Left renal pelvis (tissue), 4 donors: ENCODE results near the gene ACTA2. TPM values are rescaled to one million over a fixed set of nuclear protein-coding genes. Genes with fewer than 3 reads are reported as not detected.

Experiments used
- DNase-seq, 4 donors: peaks; one replicate each; pipeline ENCODE4 v3.0.0-alpha.2; 2013; ENCODE audit warnings: low read depth in 4 of 4, low spot score in 3 of 4
- polyA plus RNA-seq, 4 donors: library from polyadenylated mRNA; unstranded; fragments of 120-200 nt; gene quantifications; one replicate each; pipeline ENCODE4 v1.2.1, GENCODE V29; 2013; ENCODE audit not compliant: insufficient read length in 4 of 4

ACTA2 gene
- polyA plus RNA-seq, 4 donors: 157 to 230 (median 215) TPM

DNA sequence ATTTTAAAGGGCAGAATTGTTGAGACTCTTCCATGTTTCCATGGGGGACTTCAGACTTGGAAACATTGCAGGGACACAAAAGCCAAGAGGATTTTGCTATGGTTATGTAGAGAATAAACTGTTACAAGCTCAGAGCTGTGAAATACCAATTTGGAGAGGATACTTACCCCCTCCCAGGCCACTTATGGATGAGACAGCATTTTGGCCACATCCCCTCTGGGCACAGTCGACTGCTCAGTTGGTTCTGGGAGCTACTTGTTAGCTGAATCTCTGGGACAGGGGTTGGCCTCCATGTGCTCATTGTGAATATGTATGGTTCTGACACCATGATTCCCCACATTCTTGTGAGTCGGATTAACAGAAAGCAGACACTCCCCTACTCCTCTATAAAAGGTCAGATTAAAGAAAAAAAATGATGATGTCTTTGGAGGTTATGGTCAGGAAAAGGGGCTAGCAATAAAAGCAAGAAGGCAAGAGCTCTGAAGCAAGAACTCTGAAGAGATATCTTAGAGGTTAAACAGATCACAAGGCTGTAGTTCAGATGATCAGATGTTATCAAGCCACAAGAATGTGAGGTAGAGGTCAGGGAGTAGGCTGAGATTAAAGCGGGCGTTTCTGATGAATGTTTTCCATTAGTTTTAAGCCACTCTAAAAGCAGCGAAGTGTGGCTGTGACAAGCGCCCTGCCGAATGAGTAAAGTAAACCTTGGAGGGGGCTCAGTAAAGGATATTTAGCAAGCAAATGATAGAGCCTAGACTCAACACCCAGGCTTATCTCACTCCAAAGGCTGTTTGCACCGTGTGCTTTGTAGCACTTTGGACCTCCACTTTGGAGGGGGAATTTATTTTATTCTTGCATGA, 55.3 kb downstream of the ACTA2 start:
- no peak for DNase-seq

DNA sequence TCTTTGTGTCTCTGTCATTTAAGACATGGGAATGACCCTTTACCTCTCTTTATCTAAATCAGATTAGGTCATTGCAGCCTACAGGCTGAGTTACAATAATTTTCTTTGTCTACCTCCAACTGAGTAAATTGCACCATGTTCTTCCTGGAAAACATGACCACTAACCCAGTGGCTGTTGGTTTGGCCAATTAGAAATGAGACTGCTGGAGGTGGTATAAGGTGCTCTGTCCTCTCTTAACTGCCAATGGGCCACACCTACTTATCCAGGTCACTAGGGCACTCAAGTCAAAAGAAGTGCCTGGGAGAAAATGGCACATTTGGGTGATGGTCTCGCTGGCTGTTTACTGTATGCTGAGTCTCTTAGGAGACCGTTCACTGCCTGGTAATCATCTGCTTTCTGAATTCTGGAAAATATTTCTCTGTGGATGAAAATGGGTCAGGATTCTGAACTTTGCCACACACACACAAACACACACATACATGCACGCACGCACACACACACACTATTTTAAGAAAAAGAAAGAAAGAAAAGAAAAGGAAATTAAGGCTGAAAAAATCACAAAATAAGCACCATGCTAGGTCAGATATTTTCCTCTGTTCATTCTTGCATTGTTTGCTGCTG, 56.1 kb downstream of the ACTA2 start:
- DNase-seq: no peak

DNA sequence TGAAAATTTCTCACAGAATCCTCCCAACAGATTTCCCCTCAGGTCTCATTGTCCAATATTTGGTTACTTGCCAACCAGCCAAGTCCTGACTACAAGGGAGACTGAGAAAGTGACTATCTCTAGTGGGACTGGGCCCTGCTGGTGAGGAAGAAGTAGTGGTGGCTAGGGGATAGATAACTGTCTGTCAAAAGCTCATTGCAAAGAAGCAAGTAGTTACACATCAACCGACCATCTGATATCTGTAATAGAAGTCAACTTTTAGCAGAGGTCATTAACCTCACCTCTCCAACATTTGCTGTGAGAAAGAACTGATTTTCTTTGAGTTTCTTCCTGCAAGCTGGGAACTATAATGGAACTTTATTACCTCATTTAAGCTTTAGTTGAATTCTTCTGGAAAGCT, 57.3 kb downstream of the ACTA2 start:
- no peak for DNase-seq

DNA sequence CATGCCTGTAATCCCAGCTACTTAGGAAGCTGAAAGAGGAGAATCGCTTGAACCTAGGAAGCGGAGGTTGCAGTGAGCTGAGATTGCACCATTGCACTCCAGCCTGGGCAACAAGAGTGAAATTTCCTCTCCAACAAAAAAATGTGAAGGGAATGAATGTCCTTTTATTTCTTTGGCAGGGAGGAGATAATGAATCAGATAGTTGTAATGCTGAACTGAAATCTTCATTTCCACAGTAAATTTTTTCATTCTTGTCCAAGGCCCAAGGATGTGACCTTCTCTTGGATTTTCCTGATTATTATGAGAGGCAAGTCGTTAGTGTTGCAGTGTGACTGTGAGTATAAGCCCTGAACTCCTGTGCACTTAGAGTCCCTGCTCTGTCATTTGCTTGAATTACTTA, 59.0 kb downstream of the ACTA2 start:
- DNase-seq: no peak

DNA sequence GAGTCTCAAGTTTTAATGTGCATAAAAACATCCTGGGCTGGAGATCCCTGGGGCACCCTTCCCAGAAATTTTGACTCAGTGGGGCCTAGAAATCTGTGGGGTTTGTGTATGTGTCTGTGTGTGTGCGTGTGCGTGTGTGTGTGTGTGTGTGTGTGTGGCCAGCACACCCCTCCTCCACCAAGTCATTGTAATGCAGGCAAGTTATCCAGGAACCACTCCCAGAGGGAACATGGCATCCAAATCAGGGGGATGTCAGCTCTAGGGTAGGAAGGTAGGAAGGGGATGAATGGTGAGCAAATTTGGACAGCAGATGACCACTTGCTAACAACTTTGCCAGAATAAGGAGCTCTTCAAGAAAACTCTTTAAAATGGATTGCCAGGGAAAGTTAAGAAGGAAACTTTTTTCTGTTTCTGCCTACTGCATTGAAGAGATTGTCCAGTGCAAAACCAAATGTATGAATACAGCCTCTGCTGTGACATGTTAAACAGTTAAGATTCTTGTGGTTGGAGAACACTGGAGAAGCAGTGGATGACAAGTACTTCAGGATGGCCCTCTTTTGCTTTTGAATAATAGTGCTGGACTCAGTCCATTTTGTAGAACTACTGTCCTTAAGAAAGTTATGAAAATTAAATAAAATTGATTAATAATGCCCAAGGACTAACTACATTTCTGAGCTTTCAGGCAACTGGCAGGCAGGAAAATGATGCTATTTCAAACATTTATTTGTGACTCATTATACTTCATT, 60.2 kb downstream of the ACTA2 start:
- no peak for DNase-seq

DNA sequence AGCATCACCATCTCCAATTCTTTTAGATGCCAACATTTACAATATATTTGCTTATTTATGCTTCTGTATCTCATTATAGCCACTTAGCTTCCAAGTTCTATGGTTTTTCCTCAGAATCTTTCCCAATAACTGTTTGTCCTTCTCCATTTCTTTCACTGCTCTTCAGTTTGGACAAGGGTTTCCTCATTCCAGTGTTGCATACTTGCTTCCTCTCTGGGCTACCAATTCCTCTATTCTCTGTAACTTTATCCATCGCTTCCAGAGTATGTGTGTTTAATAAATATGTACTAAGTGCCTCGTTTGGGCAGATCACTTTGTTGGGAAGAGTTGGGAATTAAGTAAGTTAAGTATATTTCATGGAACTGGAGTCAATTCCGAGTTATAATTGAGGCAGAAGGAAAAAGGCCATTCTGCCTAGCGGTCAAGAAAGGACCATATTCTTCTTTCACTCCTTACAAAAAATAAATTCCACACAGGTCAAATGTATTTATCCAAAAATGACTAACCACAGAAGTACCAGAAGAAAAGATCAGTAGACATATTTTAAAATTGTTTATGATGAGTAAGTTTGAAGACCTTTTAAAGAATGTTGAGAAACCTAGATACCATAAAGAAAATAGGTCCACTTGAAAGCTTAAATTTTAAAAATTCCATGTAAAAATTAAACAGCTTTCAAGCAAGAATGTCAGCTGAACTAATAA, 61.7 kb downstream of the ACTA2 start:
- DNase-seq: no peak

DNA sequence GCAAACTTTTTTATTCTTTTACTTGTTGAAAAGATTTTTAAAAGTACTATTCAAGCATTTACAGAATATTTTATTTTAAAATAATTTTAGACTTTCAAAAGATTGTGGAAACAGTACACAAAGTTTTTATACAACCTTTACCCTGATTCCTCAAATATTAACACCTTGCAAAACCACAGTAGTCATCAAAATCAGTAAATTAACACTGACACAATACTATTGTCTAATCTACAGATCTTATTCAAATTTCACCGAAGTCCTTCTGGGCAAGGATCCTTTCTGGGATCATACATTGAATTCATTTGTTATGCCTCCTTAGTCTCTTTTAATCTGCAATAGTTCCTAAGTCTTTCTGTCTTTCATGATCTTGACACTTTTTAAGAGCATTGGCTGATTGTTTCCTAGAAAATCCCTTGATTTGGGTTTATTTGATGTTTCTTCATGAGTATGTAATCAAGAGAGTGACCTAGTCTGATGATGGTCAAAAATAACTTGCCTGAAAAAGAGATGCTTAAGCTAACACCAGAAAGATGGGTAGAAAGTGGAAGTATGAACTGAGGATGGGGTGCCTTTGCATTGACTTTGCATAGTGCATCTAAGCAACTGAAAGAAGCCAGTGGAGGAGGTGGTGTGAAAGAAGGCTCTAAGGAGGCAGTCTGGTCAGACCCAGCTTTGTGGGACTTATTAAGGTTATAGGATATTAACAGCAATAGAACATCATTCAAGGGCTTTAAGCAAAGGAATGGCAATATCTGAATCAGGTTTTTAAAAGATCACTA, 62.8 kb downstream of the ACTA2 start:
- DNase-seq: no peak

DNA sequence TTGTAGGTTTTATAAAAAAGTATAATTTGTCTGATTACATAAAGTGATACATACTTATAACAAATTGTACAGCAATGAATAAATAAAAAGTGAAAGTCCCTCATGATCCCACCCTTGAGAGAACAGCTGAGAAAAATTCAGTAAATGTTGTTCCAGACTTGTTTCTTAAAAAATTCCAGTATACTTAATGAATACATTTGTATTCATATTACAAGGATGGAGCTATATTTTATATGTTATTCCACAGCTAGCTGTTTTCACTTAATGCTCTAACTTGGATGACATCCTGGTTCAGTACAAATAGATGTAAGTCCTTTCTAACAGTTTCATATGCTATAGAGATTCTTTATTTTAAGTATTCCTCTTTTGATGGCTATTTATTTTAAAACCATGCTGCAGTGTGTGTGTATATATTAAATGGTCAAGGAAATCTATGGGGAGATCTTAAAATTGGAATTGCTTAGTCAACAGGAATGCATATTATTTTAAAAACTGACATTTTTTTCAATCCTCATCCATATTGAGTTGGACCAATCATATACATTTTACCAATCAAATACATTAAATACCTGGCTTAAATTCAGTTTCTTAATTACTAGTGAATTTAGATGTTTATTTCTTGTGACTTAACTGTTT, 63.6 kb downstream of the ACTA2 start:
- DNase-seq: no peak

DNA sequence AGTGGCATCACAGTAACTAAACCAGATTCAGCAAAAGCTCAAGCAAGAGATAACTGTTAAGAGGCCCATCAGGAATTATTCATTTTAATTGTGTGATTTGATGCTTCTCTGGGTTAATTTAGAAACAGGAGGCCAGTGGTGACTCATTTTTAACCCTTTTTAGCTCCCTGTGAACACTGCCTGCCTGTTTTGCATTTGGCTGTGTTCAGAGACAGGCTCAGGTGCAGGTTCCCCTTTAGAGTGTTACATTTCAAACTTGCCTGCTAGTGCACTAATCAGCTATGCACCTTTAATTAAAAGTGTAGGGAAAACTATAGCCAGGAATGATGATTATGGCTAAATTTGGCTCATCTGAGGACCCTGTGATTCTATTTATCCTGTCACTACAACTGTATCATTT, 66.0 kb downstream of the ACTA2 start:
- no peak for DNase-seq

Other genes with a start within 250 kb of the ACTA2 start
- not detected for gene LIPK, start 246.5 kb downstream of the ACTA2 start, polyA plus RNA-seq
- under 1 TPM in 1 of 4 donors, not detected in 3; 0.11 TPM for gene LIPN, start 192.8 kb downstream of the ACTA2 start, polyA plus RNA-seq
- gene LIPM, start 150.0 kb downstream of the ACTA2 start, polyA plus RNA-seq: not detected
- under 1 TPM; 0.10 to 0.73 (median 0.30) TPM for gene ANKRD22, start 100.9 kb downstream of the ACTA2 start, polyA plus RNA-seq
- 1 to 10 TPM; 2.0 to 3.3 (median 2.1) TPM for gene STAMBPL1, start 72.5 kb downstream of the ACTA2 start, polyA plus RNA-seq
- gene FAS, start 38.0 kb upstream of the ACTA2 start, polyA plus RNA-seq: 10 to 100 TPM; 10.3 to 13.6 (median 12.0) TPM